ENCODE results near the gene VEGFB.

The VEGFB gene

DNA sequence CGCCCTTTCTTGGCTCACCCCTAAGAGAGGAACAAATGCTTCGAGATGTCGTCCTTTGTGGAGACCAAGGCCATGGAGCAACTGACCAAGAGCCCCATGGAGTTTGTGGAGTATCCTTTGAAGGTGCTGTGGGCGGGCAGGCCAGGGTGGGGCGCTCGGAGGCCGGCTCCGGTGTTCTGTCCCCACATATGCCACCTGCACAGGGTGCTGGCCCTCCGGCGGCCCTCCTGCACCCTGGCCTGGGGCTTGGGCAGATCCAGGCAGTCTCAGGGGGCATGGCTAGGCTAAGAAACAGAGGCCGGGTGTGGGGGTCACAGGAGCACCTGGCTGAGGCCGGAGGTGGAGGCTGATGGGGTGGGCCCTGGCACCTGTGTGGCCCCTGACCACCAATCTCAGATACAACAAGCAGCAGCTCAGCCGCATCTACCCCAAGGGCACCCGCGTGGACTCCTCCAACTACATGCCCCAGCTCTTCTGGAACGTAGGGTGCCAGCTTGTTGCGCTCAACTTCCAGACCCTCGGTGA is 27.2 kb downstream of the VEGFB start:
- DNase-seq (ENCODE audit: low read depth in 2 of 2), result no peak

DNA sequence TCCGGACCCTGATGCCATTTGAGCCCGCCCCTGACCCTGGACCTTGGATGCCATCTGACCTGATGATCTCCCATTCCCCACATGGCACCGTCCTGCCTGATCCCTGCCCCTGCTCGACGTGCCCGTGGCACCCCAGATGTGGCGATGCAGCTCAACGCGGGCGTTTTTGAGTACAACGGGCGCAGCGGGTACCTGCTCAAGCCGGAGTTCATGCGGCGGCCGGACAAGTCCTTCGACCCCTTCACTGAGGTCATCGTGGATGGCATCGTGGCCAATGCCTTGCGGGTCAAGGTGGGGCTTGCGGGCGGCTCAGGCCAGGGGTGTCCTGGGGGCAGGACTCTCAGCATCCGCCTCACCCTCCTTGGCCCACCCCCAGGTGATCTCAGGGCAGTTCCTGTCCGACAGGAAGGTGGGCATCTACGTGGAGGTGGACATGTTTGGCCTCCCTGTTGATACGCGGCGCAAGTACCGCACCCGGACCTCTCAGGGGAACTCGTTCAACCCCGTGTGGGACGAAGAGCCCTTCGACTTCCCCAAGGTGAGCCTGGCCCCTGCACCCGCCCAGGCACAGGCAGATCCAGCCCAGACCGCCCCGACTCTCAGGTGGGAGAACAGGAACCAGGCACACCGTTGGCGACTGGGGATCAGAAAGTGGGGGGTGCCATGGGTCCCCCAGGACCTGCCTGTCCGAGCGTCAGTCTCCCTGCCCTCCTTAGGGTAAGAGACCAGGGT is 28.1 kb downstream of the VEGFB start:
- DNase-seq (ENCODE audit: low read depth in 2 of 2), result no peak

DNA sequence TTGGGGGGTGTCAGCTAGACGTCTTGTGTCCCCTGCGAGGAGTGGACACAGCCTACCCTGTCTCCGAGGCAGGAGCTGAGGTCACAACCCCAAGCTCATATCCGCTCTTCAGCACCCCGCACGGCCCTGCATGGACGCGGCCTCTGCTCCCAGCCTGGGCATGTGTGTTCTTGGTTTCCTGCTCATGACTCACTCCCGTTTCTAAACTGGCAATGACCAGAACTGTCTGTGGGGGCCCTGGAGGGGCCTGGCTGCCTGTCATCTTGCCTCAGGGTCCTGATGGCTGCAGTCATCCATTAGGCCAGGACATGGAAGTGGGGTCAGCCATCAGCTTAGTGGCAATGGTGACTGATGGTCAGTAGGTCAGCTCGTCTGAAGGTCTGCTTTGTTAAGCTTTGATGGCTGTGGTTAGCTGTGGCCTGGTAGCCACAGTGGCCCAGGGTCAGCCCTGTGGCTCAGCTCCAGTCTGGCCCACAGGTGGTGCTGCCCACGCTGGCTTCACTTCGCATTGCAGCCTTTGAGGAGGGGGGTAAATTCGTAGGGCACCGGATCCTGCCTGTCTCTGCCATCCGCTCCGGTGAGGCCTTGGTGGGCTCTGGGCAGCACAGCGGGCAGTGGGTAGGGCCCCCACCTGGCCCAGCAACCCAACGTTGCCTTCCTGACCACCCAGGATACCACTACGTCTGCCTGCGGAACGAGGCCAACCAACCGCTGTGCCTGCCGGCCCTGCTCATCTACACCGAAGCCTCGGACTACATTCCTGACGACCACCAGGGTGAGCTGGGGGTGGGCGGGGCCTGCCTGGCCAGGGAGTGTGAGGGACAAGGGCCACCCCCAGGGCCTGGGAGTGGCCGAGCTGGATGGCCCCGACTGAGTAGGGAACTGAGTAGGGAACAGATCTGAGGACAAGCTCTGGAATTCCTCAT is 28.9 kb downstream of the VEGFB start:
- no peak for DNase-seq (ENCODE audit: low read depth in 2 of 2)

DNA sequence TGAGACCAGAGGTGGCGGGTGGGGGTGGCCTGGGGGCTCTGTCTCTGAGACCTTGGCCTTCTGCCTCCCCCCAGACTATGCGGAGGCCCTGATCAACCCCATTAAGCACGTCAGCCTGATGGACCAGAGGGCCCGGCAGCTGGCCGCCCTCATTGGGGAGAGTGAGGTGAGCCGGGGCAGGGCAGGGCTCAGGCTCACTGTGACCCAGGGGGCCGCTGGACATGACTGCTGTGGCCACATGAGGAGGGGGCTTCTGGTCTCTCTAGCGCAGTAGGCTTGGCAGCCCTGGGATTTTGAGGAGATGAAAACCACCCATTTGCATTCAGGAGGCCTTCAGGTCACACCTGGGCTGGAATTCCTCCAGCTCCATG is 29.5 kb downstream of the VEGFB start:
- no peak for DNase-seq (ENCODE audit: low read depth in 2 of 2)

DNA sequence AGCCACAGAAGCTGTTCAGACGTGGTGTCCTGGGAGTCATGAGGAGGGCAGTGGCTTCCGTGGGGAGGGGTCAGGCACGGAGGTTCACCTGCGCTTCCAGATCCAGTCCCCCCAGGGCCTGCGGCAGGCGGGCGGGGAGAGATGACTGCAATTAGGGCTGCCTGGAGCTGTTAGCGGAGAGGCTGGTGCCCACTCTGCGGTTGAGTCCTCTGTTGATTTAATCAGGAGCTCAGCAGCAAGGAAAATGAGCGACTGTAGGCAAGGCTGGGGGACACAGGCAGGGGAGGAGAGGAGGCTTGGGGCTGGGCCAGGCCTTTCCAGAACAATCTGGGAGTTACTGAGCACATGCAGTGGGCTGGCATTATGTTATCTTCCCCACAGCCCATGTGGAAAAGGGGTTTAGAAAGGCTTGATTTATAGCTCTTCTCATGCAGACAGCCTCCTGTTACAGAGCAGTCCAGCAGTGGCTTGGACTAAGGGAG is 30.0 kb downstream of the VEGFB start:
- no peak for DNase-seq (ENCODE audit: low read depth in 2 of 2)

DNA sequence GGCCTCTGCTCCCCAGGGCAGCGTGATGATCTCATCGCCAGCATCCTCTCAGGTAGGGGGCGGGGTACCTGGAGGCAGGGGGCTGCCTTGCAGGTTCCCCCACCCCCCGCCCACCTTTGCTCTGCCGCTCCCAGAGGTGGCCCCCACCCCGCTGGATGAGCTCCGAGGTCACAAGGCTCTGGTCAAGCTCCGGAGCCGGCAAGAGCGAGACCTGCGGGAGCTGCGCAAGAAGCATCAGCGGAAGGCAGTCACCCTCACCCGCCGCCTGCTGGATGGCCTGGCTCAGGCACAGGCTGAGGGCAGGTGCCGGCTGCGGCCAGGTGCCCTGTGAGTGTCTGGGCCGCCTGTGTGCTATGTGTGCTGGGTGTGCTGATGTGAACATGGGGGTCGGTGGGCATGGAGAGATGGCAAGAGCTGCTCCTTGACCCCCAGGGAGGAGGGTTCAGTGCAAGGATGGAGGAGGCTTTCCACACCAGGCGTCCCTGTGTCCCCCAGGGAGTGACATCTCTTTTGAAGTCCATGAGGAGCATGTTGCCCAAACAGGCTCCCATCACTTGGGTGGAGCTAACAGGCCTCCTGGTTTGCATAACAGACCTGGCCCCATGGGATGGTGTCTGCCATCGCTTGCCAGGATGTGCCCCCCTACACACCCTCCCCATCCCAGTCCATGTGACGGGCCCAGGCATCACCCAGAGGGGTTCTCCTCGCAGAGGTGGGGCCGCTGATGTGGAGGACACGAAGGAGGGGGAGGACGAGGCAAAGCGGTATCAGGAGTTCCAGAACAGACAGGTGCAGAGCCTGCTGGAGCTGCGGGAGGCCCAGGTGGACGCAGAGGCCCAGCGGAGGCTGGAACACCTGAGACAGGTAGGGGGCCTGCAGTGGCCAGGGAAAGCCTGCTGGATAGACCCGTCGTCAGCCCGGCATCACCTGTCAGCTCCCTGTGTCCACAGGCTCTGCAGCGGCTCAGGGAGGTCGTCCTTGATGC is 31.1 kb downstream of the VEGFB start:
- DNase-seq (ENCODE audit: low read depth in 2 of 2), result no peak

DNA sequence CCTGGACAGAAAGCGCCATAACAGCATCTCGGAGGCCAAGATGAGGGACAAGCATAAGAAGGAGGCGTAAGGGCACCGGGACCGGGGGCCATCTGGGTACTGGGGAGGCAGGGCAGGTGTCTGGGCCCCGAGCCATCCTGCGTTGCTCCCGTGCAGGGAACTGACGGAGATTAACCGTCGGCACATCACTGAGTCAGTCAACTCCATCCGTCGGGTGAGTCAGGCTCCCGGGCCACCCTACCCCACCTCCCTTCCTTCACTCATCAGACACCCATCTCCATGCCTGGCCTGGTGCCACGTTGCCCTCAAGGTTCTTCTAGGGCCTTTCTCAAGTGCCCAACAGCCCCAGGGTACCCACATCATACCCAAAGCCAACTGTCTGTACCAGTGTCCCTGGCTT is 32.0 kb downstream of the VEGFB start:
- no peak for DNase-seq (ENCODE audit: low read depth in 2 of 2)

DNA sequence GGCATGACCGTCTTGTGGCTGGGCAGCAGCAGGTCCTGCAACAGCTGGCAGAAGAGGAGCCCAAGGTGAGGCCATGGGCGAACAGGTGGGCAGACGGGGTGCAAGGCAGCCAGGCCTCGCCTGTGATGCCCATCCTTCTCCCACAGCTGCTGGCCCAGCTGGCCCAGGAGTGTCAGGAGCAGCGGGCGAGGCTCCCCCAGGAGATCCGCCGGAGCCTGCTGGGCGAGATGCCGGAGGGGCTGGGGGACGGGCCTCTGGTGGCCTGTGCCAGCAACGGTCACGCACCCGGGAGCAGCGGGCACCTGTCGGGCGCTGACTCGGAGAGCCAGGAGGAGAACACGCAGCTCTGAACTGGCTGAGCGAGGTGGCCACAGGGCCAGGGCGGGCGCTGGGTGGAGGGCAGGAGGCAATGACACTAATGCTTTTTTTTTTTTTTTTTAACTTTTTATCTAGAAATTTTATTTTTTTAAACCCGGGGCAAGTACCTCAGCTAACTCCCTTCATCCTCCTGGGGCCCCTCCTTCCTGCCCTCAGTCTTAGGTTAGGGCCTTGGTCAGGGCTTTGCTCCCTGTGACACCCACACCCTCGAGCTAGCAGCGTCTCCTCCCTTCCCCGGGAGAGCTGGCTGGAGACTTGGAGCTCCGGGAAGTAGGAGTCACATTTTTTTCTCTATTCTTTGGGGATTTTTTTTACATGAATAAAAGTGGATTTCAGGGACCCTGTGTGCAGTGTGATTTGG is 33.0 kb downstream of the VEGFB start:
- DNase-seq (ENCODE audit: low read depth in 2 of 2), result no peak

DNA sequence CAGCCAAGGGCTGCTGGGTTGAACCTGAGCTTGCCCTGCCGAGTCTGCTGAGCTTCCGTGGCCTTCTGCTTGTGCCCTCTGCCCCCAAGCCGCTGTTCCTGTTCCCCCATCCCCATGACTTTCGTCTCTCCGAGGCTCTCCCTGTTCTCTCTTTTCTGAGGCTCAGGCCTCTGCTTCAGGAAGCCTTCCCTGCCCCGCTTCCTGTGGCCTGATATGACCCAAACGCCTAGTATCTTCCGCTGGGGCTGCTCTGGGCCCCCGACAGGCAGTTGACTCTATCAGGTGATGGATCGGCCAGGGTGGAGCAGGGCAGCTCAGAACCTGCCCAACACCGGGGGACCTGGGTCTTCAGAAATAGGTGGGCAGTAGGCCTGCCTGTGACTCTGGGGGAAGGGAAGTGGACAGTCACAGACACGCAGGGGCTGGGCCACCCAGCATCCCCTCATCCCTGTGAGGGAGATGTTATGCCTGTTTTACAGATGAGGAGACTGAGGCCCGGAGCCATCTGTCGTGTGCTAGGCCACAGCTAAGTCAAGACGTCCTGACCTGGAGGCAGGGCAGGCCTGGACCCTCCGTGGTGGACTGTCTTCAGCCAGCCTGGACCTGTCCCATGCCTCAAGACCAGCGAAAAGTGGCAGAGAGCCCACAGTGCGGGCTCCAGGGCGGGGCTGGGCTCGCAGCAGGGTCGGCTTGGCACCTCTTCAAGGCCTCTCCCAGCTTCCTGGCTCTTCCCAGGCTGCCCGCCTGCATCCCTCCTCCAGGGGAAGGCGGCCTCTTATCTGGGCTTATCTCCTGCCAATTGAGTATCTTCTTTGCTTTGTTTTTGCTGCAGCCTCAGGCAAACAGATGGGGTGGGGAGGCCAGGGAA is 33.9 kb downstream of the VEGFB start:
- DNase-seq (ENCODE audit: low read depth in 2 of 2), result no peak

DNA sequence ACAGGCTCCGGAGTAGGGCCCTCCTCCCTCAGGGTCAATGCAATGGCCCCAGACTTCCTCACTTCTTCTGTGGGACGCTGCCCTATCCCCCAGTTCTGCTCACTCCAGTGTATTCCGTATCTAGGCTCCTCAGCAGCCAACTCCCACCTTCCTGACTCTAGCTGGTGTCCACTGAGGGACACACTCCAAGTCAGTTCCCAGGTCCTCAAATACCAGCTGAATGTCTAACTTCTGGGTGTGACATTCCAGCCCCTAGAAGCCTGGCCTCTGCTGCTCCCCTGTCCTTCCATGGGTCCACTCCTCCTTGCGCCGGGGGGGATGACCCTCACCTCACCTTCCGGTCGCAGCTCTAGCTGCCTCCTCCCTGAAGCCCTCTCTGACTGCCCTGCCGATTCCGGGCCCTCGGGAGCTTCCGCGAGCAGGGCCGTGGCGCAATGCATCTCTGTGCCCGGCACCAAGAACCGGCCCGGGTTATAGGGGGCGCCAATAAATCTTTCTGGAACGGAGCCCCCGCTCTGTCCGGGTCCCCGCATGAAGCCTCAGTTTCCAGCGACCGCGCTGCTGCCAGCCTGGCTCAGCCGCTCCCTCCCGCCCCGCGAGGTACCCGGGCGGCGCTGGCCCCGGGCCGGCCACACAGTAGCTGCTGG is 34.6 kb downstream of the VEGFB start:
- DNase-seq (ENCODE audit: low read depth in 2 of 2), result peak in 1 of 2 donors; percentile 50

DNA sequence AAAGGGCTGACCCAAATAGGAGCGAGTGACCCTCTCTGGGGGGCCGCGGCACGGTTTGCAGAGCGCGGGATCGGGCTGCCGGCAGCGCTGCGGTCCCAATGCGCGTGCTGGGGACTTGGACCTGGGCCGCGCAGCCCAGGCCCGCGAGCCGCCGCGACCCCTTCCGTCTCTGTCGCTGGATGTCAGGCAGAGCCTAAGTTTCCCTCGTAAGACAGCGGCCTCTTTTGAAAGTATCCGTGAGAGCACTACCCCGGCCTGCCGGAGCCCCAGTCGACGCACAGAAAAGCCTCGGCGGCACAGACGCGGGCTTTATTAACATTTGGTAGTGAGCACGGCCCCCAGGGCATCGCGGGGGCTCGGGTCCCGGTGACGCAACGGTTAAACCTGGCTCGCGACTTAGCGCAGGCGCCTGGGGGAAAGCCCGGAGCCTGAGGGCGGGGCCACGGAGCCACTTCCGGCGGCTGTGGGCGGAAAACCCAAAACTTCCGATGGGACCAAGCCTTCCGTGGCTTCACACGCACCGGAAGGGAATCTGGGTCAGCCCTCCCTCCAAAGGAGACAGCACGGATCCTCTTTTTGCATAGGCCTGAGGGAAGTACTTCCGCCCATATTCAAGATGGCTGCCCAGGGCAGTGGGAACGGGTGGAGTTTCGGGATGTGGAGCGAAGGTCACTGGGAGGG is 35.3 kb downstream of the VEGFB start:
- peak; percentile 95 to 97 for DNase-seq (ENCODE audit: low read depth in 2 of 2)

DNA sequence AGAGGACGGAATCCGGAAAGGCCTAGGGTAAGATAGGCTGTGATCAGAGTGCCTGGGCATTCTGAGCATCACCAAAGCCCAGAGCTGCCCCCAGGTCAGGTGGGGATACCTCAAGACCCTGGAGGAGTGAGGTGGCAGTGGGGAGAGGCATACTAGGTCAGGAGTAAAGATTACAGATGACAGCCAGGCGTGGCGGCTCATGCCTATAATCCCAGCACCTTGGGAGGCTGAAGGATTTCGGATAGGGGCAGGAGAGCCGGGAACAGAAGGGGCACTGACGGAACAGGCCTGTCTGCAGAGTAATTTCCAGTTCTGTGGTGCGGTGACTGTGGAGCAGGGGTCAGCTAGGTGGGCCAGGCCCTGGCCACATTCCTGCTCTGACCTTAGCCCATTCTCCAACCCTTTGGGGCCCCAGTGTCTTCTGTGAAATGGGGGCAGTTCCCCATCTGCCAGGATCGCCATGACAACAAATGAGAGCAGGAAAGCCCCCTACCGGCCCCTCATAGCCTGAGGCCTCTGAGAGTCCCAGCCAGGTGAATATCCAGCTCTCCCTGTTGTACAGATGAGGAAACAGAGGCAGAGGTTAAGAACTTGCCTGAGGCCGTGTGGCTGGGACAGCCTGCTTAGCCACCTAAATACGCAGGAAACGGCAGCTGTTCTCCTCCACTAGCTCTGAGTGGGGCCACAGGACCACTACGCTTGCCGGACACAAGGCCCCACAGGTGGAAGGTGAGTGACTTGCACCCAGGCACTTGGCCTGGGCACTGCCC is 40.8 kb downstream of the VEGFB start:
- no peak for DNase-seq (ENCODE audit: low read depth in 2 of 2)

DNA sequence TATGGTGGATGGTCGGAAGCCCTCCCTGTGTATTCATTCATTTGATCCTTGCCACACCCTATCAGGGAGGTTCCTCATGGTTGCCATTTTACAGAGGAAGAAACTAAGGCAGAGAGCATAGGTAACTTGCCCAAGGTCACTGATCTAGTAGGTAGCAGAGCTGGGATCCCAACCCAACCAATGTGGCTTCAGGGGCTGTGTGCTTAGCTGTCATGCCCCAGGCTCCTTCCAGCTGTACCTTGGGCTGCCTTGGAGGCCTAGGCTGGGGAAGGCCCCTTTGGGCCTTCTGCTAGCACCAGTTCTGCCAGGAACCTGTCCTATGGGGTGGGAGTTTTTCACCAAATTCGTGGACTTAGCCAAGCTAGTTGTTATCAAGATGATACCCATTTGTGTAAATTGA is 41.5 kb downstream of the VEGFB start:
- DNase-seq (ENCODE audit: low read depth in 2 of 2), result no peak

DNA sequence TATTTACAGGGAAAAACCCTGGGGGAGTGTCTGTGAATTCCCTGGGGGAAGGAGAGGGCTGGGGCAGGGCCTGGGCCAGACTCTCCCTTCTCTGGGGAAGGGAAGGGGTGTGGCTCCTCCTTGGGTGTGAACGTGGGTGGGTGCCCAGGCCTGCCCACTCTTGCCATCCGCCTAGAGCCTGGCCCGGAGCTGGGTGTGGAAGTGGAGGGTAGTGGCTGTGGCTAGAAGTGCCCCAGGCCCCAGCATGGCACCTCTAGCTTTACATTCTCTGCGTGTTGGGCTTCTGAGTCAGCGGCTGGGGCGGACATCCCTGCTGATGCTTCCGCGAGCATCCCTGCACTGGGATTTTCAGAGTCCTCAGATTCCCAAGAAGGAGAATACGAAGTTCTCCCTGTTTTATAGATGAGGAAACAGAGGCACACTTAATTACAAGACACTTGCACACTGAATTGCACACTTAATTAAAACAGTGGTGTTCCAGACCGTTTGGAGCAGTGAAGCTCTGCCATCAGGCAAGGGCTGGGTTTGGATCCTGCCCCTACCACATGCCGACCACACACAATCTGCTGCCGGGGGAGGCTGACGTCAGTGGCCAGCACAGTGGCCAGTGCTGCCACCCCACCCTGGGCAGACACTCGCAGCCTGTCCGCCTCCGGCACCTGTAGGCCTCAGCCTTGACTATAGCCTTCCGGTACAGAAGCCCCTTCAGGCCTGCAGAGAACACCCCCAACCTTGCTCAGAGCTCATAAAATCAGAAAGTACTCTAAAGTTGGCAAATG is 42.5 kb downstream of the VEGFB start:
- DNase-seq (ENCODE audit: low read depth in 2 of 2), result no peak

DNA sequence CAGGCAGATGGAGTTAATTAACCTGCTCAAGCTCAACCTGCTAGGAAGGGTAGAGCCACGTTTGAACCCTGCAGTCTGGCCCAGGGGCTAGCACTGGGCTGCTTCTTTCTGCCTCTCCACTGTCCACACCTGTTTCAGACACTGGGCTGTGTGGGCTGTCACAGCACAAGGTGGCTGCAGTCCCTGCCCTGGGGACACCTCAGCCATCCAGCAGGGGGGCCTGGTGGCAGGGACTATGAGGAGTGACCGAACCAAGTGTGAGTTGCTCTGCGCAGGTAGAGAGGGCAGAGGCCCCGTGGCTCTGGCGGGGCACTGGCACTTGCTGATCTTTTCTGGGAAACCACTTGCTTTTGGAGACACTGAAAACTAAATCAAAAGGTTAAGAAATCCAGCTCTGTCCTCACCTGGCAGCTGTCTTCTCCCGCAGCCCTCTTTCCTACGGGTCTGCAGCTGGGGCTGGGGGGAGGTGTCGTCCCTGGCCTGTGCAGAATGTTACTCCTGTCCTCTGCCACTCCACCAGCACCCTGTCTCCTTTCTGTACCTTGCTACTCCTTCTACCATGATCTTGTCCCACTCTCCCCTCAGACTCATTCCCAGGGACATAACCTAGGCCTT is 44.3 kb downstream of the VEGFB start:
- no peak for DNase-seq (ENCODE audit: low read depth in 2 of 2)

DNA sequence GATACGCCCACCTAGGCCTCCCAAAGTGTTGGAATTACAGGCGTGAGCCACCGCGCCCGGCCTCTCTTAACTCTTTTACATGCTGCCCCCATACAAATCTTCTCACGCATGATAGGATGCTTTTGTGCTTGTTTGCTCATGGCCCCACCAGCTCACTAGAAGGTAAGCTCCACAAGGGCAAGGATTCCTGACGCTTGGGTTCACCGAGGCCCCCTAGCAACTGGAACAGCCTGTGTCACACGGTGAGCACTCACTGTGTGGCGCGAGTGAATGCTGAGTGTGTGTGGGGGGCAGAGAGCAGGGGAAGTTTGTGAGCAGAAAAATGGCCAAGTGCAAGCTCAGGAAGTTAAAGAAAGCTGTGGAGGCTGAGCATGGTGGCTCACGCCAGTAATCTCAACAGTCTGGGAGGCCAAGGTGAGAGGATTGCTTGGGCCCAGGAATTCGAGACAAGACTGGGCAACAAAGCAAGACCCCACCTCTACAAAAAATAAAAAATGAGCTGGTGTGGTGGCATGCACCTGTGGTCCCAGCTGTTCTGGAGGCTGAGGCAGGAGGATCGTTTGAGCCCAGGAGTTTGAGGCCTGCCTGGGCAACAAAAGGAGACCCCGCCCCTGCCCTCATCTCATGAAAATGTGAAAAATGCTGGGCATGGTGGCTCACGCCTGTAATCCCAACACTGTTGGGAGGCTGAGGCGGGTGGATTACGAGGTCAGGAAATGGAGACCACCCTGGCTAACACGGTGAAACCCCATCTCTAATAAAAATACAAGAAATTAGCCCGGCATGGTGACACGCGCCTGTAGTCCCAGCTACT is 47.8 kb downstream of the VEGFB start:
- DNase-seq (ENCODE audit: low read depth in 2 of 2), result no peak

Data from activated CD4-positive, alpha-beta T cell treated with anti-CD3 and anti-CD28 coated beads for 24 hours (primary cell).